ENCODE measurements around the gene LIM2. TPM values are rescaled to one million over a fixed set of nuclear protein-coding genes. Genes with fewer than 3 reads are reported as not detected.

LIM2 gene
- total and polyA plus RNA-seq, 2 of the 8 experiments (the other 6 are each of a cell fraction or from before 2014, with no cell fraction given), result not detected

- ChIA-PET POLR2A (ENCODE audit: partially characterized antibody) (interaction anchor here (1.3 kb wide), 1 partner anchor 11 kb away, joined by 3 read pairs; no protein-coding TSS in a partner anchor), CTCF (ENCODE audit: partially characterized antibody) (interaction anchor here (0.6 to 1.3 kb wide), 2 partner anchors 91 to 1314 kb away, joined by 3 read pairs; no protein-coding TSS in a partner anchor)
- Histone ChIP-seq H3K14ac (ENCODE audit: insufficient read length) (no peak overlapping the region), H3K4me2 (ENCODE audit: insufficient read depth in 1 of 2, low read depth in 2 of 2, low read length in 2 of 2) (no peak overlapping the region), H3K18ac (ENCODE audit: extremely low read depth, low read length) (no peak overlapping the region), H2AFZ (ENCODE audit: low read length) (no peak overlapping the region), H4K91ac (replicated peaks; ENCODE audit: insufficient read length, low read length) (no peak overlapping the region), H3K79me2 (ENCODE audit: control insufficient read depth in 1 of 2, insufficient read depth in 2 of 2, low read length in 2 of 2) (no peaks in the 10 kb centered on the region), H2AK5ac (ENCODE audit: low read depth, low read length) (no peak overlapping the region), H3K23ac (ENCODE audit: insufficient read length) (no peak overlapping the region), H4K5ac (ENCODE audit: insufficient read length, low read depth, low read length) (no peak overlapping the region), H3K27ac (ENCODE audit: low read depth, low read length) (no peak overlapping the region), H3K4ac (replicated peaks; ENCODE audit: insufficient read length, low read depth, low read length) (no peak overlapping the region), H2BK15ac (ENCODE audit: low read length) (no peak overlapping the region), H3K4me1 (replicated peaks in 1 of 4; ENCODE audit: control insufficient read depth in 3 of 4, insufficient read depth in 4 of 4, low read length in 3 of 4) (peaks cover 0 to 8% (median 5%) of the 10 kb centered on the region in 4 experiments; a peak in 4 of 7 replicates), H3K23me2 (ENCODE audit: low read depth, low read length) (peaks cover 4% of the 10 kb centered on the region; the same call in 1 of the 2 replicates), H3K9ac (replicated peaks in 1 of 4; ENCODE audit: extremely low read depth in 1 of 4, low read depth in 3 of 4, low read length in 3 of 4) (no peak overlapping the region), H4K8ac (ENCODE audit: extremely low read depth, insufficient read depth, low read length) (no peak overlapping the region), H3K27me3 (replicated peaks in 1 of 4; ENCODE audit: control insufficient read depth in 3 of 4, extremely low read depth in 1 of 4, insufficient read depth in 3 of 4, low read length in 3 of 4) (peaks cover 0 to 6% (median 4%) of the 10 kb centered on the region in 4 experiments; a peak in 4 of 7 replicates), H2BK5ac (ENCODE audit: low read depth, low read length) (no peak overlapping the region), H4K20me1 (replicated peaks in 1 of 2; ENCODE audit: control insufficient read depth in 1 of 2, insufficient read depth in 2 of 2, low read length in 2 of 2) (no peaks in the 10 kb centered on the region), H2BK20ac (ENCODE audit: low read length) (no peak overlapping the region), H2BK12ac (ENCODE audit: low read depth, low read length) (no peak overlapping the region), H3K56ac (replicated peaks; ENCODE audit: insufficient read length, low read depth, low read length) (no peak overlapping the region), H3K4me3 (ENCODE audit: extremely low read depth in 1 of 4, insufficient read depth in 2 of 4, low read depth in 3 of 4, low read length in 4 of 4) (no peak overlapping the region), H2BK120ac (replicated peaks; ENCODE audit: low read depth, low read length) (no peak overlapping the region), H3K36me3 (ENCODE audit: control insufficient read depth in 2 of 4, insufficient read depth in 4 of 4, low read length in 3 of 4) (peaks cover 0 to 16% (median 2%) of the 10 kb centered on the region in 4 experiments; a peak in 4 of 8 replicates), H3K9me3 (ENCODE audit: insufficient read depth in 2 of 2, low read depth in 1 of 2, low read length in 1 of 2) (no peaks in the 10 kb centered on the region; a peak in 1 of 4 replicates), H3K79me1 (ENCODE audit: low read depth, low read length) (no peaks in the 10 kb centered on the region)
- WGBS, 2 experiments (ENCODE audit: extremely low coverage in 1 of 2, insufficient coverage in 1 of 2, insufficient read length in 1 of 2, insufficient replicate concordance in 2 of 2, low coverage in 1 of 2, low lambda C conversion rate in 2 of 2, missing lambda C conversion rate in 1 of 2), result 79% methylated on average over 3 of the region's 3 CpGs; no CpG with 5 or more reads in 1 of the 2 experiments
- FAIRE-seq (no peak), DNase-seq (ENCODE audit: low read depth in 1 of 2, low spot score in 2 of 2) (no peak)
- TF ChIP-seq HDAC2 (IDR thresholded peaks at IDR 0.05; ENCODE audit: borderline replicate concordance in 1 of 2, low read depth in 2 of 2, low read length in 2 of 2) (no peak), JUN (IDR thresholded peaks at IDR 0.05; ENCODE audit: low read depth, low read length) (no peak), CHD1 (IDR thresholded peaks at IDR 0.05; ENCODE audit: low read depth, low read length) (no peak), BRCA1 (IDR thresholded peaks at IDR 0.05; ENCODE audit: low read depth, low read length) (no peak), MAFK (IDR thresholded peaks at IDR 0.05; ENCODE audit: low read depth, low read length) (no peak), TAF7 (optimal IDR thresholded peaks at IDR 0.05; ENCODE audit: borderline replicate concordance, low read depth, low read length) (no peak), SRF (IDR thresholded peaks at IDR 0.05; ENCODE audit: low read depth, low read length) (no peak), RBBP5 (IDR thresholded peaks at IDR 0.05; ENCODE audit: borderline replicate concordance, low read depth, low read length) (no peak), SIX5 (IDR thresholded peaks at IDR 0.05; ENCODE audit: low read depth, low read length) (no peak), NRF1 (IDR thresholded peaks at IDR 0.05; ENCODE audit: low read depth, low read length) (no peak), FOSL1 (IDR thresholded peaks at IDR 0.05; ENCODE audit: insufficient read depth, low read depth, low read length) (no peak), KDM1A (IDR thresholded peaks at IDR 0.05; ENCODE audit: borderline replicate concordance, low read length) (no peak), TEAD4 (IDR thresholded peaks at IDR 0.05; ENCODE audit: low read depth, low read length) (no peak), RAD21 (IDR thresholded peaks at IDR 0.05 in 1 of 2, conservative IDR thresholded peaks at IDR 0.05 in 1 of 2; ENCODE audit: low read depth in 2 of 2, low read length in 2 of 2) (no peak)
Observed at GRCh38 chr19:51331193-51331592, 56.6 kb downstream of the LIM2 start.

Data from H1 (cell line).